Muscle layer of colon (tissue), 2 donors: ENCODE data around the gene G2E3.
"Not testable (repeated sequence)": the region's sequence is repeated elsewhere in the genome, so short reads cannot be mapped to it uniquely, and the experiment has no call there.

Source experiments
- H3K27ac ChIP-seq: one replicate; pipeline ENCODE4 v1.7.0; 2013; ENCODE audit warnings: low read depth, mild to moderate bottlenecking, low read length, moderate library complexity
- H3K27me3 ChIP-seq, 2 donors: one replicate each; pipeline ENCODE4 v1.7.0; 2013; ENCODE audit warnings: low read length in 2 of 2, mild to moderate bottlenecking in 2 of 2; ENCODE audit not compliant: insufficient read depth in 2 of 2, control insufficient read depth in 1 of 2
- H3K36me3 ChIP-seq: one replicate; pipeline ENCODE4 v1.7.0; 2013; ENCODE audit warnings: mild to moderate bottlenecking, low read length; ENCODE audit not compliant: insufficient read depth
- H3K4me1 ChIP-seq: one replicate; pipeline ENCODE4 v1.7.0; 2013; ENCODE audit warnings: mild to moderate bottlenecking, low read length; ENCODE audit not compliant: insufficient read depth
- H3K4me3 ChIP-seq, 2 donors: one replicate each; pipeline ENCODE4 v1.7.0; 2013; ENCODE audit warnings: low read length in 2 of 2, low read depth in 1 of 2, mild to moderate bottlenecking in 1 of 2, moderate library complexity in 1 of 2
- H3K9ac ChIP-seq: one replicate; pipeline ENCODE4 v1.7.0; 2013; ENCODE audit warnings: low read length
- H3K9me3 ChIP-seq: one replicate; pipeline ENCODE4 v1.7.0; 2013; ENCODE audit warnings: mild to moderate bottlenecking, low read length
- donor health status: abdominal sarcoma.
- donor health status: Adenocarcinoma of cecum.

The G2E3 gene

GRCh38 chr14:30532264-30532663, 26.7 kb upstream of the G2E3 start:
- no peaks in the 10 kb centered on the region for H3K27me3 ChIP-seq
- no peak overlapping the region for H3K9ac ChIP-seq
- no peaks in the 10 kb centered on the region for H3K9me3 ChIP-seq
- no peaks in the 10 kb centered on the region for H3K4me1 ChIP-seq
- no peaks in the 10 kb centered on the region for H3K36me3 ChIP-seq
- no peak overlapping the region for H3K4me3 ChIP-seq
- H3K27ac ChIP-seq = no peak overlapping the region

- Histone ChIP-seq H3K27ac (no peak overlapping the region), H3K9ac (no peak overlapping the region), H3K27me3 (no peaks in the 10 kb centered on the region), H3K36me3 (no peaks in the 10 kb centered on the region), H3K4me3 (no peak overlapping the region), H3K4me1 (no peaks in the 10 kb centered on the region), H3K9me3 (no peaks in the 10 kb centered on the region)
These were observed 25.8 kb upstream of the G2E3 start for GRCh38 chr14:30533126-30533525.

- Histone ChIP-seq H3K27me3 (no peaks in the 10 kb centered on the region), H3K36me3 (no peaks in the 10 kb centered on the region), H3K9ac (no peak overlapping the region), H3K27ac (no peak overlapping the region), H3K4me1 (no peaks in the 10 kb centered on the region), H3K9me3 (no peaks in the 10 kb centered on the region), H3K4me3 (no peak overlapping the region)
These were observed 17.6 kb upstream of the G2E3 start for GRCh38 chr14:30541318-30541717.

- H3K9me3 ChIP-seq = not testable (repeated sequence)
These were observed 12.2 kb upstream of the G2E3 start for GRCh38 chr14:30546735-30547134.

GRCh38 chr14:30547388-30548048, 11.4 kb upstream of the G2E3 start:
- H3K36me3 ChIP-seq = no peaks in the 10 kb centered on the region
- no peak overlapping the region for H3K4me3 ChIP-seq
- no peak overlapping the region for H3K27ac ChIP-seq
- peaks cover 11% of the 10 kb centered on the region for H3K4me1 ChIP-seq
- no peak overlapping the region for H3K9ac ChIP-seq
- H3K27me3 ChIP-seq = no peaks in the 10 kb centered on the region
- H3K9me3 ChIP-seq = no peaks in the 10 kb centered on the region

More at GRCh38 chr14:30546735-30547134, 12.2 kb upstream of the G2E3 start:
- peaks cover 10% of the 10 kb centered on the region for H3K4me1 ChIP-seq
- not testable (repeated sequence) for H3K9ac ChIP-seq, H3K27me3 ChIP-seq, H3K4me3 ChIP-seq, H3K27ac ChIP-seq, H3K36me3 ChIP-seq

GRCh38 chr14:30550335-30550734, 8.6 kb upstream of the G2E3 start:
- Histone ChIP-seq H3K27me3 (no peaks in the 10 kb centered on the region), H3K27ac (no peak overlapping the region), H3K4me1 (peaks cover 11% of the 10 kb centered on the region), H3K36me3 (no peaks in the 10 kb centered on the region), H3K9ac (no peak overlapping the region), H3K9me3 (no peaks in the 10 kb centered on the region), H3K4me3 (no peak overlapping the region)

- no peak overlapping the region for H3K27ac ChIP-seq
- H3K9ac ChIP-seq = no peak overlapping the region
- H3K27me3 ChIP-seq = no peaks in the 10 kb centered on the region
- H3K4me1 ChIP-seq = peaks cover 11% of the 10 kb centered on the region
- H3K36me3 ChIP-seq = no peaks in the 10 kb centered on the region
- no peak overlapping the region for H3K4me3 ChIP-seq
- H3K9me3 ChIP-seq = no peaks in the 10 kb centered on the region
These were observed 7.5 kb upstream of the G2E3 start for GRCh38 chr14:30551460-30551859.

GRCh38 chr14:30553311-30553989, 5.5 kb upstream of the G2E3 start:
- H3K9ac ChIP-seq = no peak overlapping the region
- no peaks in the 10 kb centered on the region for H3K9me3 ChIP-seq
- H3K27me3 ChIP-seq = no peaks in the 10 kb centered on the region
- peaks cover 15% of the 10 kb centered on the region for H3K4me1 ChIP-seq
- no peak overlapping the region for H3K4me3 ChIP-seq
- H3K36me3 ChIP-seq = no peaks in the 10 kb centered on the region
- no peak overlapping the region for H3K27ac ChIP-seq

GRCh38 chr14:30558362-30558674, 640 bp upstream of the G2E3 start:
- H3K9me3 ChIP-seq = no peaks in the 10 kb centered on the region
- H3K27me3 ChIP-seq = no peaks in the 10 kb centered on the region
- peaks cover 14% of the 10 kb centered on the region for H3K4me1 ChIP-seq
- H3K4me3 ChIP-seq = peak overlapping the region; percentile 95 to 96
- H3K36me3 ChIP-seq = no peaks in the 10 kb centered on the region
- peak overlapping the region; percentile 93 for H3K27ac ChIP-seq
- peak overlapping the region; percentile 72 for H3K9ac ChIP-seq

- Histone ChIP-seq H3K27ac (peak overlapping the region; percentile 93), H3K9me3 (no peaks in the 10 kb centered on the region), H3K36me3 (no peaks in the 10 kb centered on the region), H3K27me3 (no peaks in the 10 kb centered on the region), H3K9ac (peak overlapping the region; percentile 72), H3K4me3 (peak overlapping the region; percentile 95 to 96), H3K4me1 (peaks cover 14% of the 10 kb centered on the region)
These were observed 707 bp downstream of the G2E3 start for GRCh38 chr14:30559638-30560091.

GRCh38 chr14:30560581-30560980, 1.6 kb downstream of the G2E3 start:
- no peak overlapping the region for H3K9ac ChIP-seq

More at GRCh38 chr14:30560581-30560980, 1.6 kb downstream of the G2E3 start:
- no peaks in the 10 kb centered on the region for H3K36me3 ChIP-seq
- no peak overlapping the region for H3K27ac ChIP-seq
- peaks cover 14% of the 10 kb centered on the region for H3K4me1 ChIP-seq
- H3K4me3 ChIP-seq = peak overlapping the region in 1 of 2 donors; percentile 10
- H3K27me3 ChIP-seq = no peaks in the 10 kb centered on the region
- H3K9me3 ChIP-seq = no peaks in the 10 kb centered on the region
